ENCODE data around the gene RGS7.
"Not testable (repeated sequence)": the region's sequence is repeated elsewhere in the genome, so short reads cannot be mapped to it uniquely, and the experiment has no call there.

The RGS7 gene

GRCh38 chr1:241095847-241096246 is 261.2 kb downstream of the RGS7 start:
- H3K4me3 ChIP-seq (ENCODE audit: low read depth, low read length) = no peak overlapping the region
- ChIA-PET POLR2A (no interaction called here), CTCF (no interaction called here)
- no peak for TF ChIP-seq CTCF (IDR thresholded peaks at IDR 0.05; ENCODE audit: insufficient read depth, low read length, missing control alignments)
- no peak for DNase-seq (ENCODE audit: low read depth, low spot score)

GRCh38 chr1:241090798-241091197 is 266.2 kb downstream of the RGS7 start:
- H3K4me3 ChIP-seq (ENCODE audit: low read depth, low read length) = no peak overlapping the region
- CTCF ChIA-PET = no interaction called here
- POLR2A ChIA-PET = no interaction called here
- no peak for DNase-seq (ENCODE audit: low read depth, low spot score)
- no peak for TF ChIP-seq CTCF (IDR thresholded peaks at IDR 0.05; ENCODE audit: insufficient read depth, low read length, missing control alignments)

- DNase-seq (ENCODE audit: low read depth, low spot score); H3K4me3 ChIP-seq (ENCODE audit: low read depth, low read length); CTCF ChIA-PET; POLR2A ChIA-PET: not testable (repeated sequence)
Observed at GRCh38 chr1:241089066-241089465, 267.9 kb downstream of the RGS7 start.

- CTCF ChIA-PET; H3K4me3 ChIP-seq (ENCODE audit: low read depth, low read length); DNase-seq (ENCODE audit: low read depth, low spot score); POLR2A ChIA-PET: not testable (repeated sequence)
Observed at GRCh38 chr1:241088075-241088474, 268.9 kb downstream of the RGS7 start.

GRCh38 chr1:241086686-241087085 is 270.3 kb downstream of the RGS7 start:
- no peak for DNase-seq (ENCODE audit: low read depth, low spot score)
- ChIA-PET POLR2A (no interaction called here), CTCF (no interaction called here)
- TF ChIP-seq CTCF (IDR thresholded peaks at IDR 0.05; ENCODE audit: insufficient read depth, low read length, missing control alignments) = no peak
- no peak overlapping the region for H3K4me3 ChIP-seq (ENCODE audit: low read depth, low read length)

GRCh38 chr1:241083285-241083684 is 273.7 kb downstream of the RGS7 start:
- no peak for DNase-seq (ENCODE audit: low read depth, low spot score)
- TF ChIP-seq CTCF (IDR thresholded peaks at IDR 0.05; ENCODE audit: insufficient read depth, low read length, missing control alignments) = no peak
- no peak overlapping the region for H3K4me3 ChIP-seq (ENCODE audit: low read depth, low read length)
- CTCF ChIA-PET = no interaction called here
- POLR2A ChIA-PET = no interaction called here

- ChIA-PET POLR2A (no interaction called here), CTCF (no interaction called here)
- no peak for TF ChIP-seq CTCF (IDR thresholded peaks at IDR 0.05; ENCODE audit: insufficient read depth, low read length, missing control alignments)
- no peak overlapping the region for H3K4me3 ChIP-seq (ENCODE audit: low read depth, low read length)
- no peak for DNase-seq (ENCODE audit: low read depth, low spot score)
Observed at GRCh38 chr1:241081473-241081872, 275.5 kb downstream of the RGS7 start.

GRCh38 chr1:241079459-241079858 is 277.5 kb downstream of the RGS7 start:
- ChIA-PET CTCF (no interaction called here), POLR2A (no interaction called here)
- no peak for TF ChIP-seq CTCF (IDR thresholded peaks at IDR 0.05; ENCODE audit: insufficient read depth, low read length, missing control alignments)
- no peak for DNase-seq (ENCODE audit: low read depth, low spot score)
- no peak overlapping the region for H3K4me3 ChIP-seq (ENCODE audit: low read depth, low read length)

Data from AG04449 (cell line).